Activated T-cell treated with anti-CD3 and anti-CD28 coated beads, Interleukin-2, amount 50 U/mL, for 24 hours (primary cell): ENCODE measurements around the gene SPTY2D1.
"Not testable (repeated sequence)": the region's sequence is repeated elsewhere in the genome, so short reads cannot be mapped to it uniquely, and the experiment has no call there.

Source experiments
- DNase-seq: peaks from one replicate; pipeline ENCODE4 v3.0.0-alpha.2; 2020
- H3K27ac Mint-ChIP-seq: 2 replicates; pipeline ENCODE4 v1.8.0; 2020; ENCODE audit warnings: mild to moderate bottlenecking, mixed read lengths
- H3K27me3 Mint-ChIP-seq: 2 replicates; pipeline ENCODE4 v1.8.0; 2020; ENCODE audit warnings: mixed read lengths
- H3K36me3 Mint-ChIP-seq: 2 replicates; pipeline ENCODE4 v1.8.0; 2020; ENCODE audit warnings: low read depth, mixed read lengths
- H3K4me1 Mint-ChIP-seq: 2 replicates; pipeline ENCODE4 v1.8.0; 2020; ENCODE audit warnings: low read depth, mixed read lengths
- H3K4me3 Mint-ChIP-seq: 2 replicates; pipeline ENCODE4 v1.8.0; 2020; ENCODE audit warnings: mild to moderate bottlenecking, moderate library complexity, mixed read lengths
- H3K9me3 Mint-ChIP-seq: 2 replicates; pipeline ENCODE4 v1.8.0; 2020; ENCODE audit warnings: mixed read lengths

SPTY2D1 gene

GRCh38 chr11:18634140-18635032, at the start of gene SPTY2D1:
TSS of gene SPTY2D1 (minus strand) at chr11:18634342. CDS start at chr11:18634257, 85 bp downstream.
- H3K9me3 Mint-ChIP-seq: no peaks in the 10 kb centered on the region
- H3K27ac Mint-ChIP-seq: peak within 1 kb of the TSS; percentile 99
- DNase-seq: peak; percentile 96
- no peaks in the 10 kb centered on the region for H3K27me3 Mint-ChIP-seq
- peak within 1 kb of the TSS; percentile 86 for H3K4me3 Mint-ChIP-seq
- H3K36me3 Mint-ChIP-seq: peaks cover 23% of the 10 kb centered on the region
- peaks cover 29% of the 10 kb centered on the region for H3K4me1 Mint-ChIP-seq

GRCh38 chr11:18682466-18682865, 48.3 kb upstream of the SPTY2D1 start:
- Mint-ChIP-seq H3K4me3 (no peak overlapping the region), H3K27ac (no peak overlapping the region), H3K9me3 (no peaks in the 10 kb centered on the region)

GRCh38 chr11:18681949-18682348, 47.8 kb upstream of the SPTY2D1 start:
- not testable (repeated sequence) for H3K27ac Mint-ChIP-seq, H3K36me3 Mint-ChIP-seq, H3K9me3 Mint-ChIP-seq, H3K27me3 Mint-ChIP-seq, DNase-seq, H3K4me1 Mint-ChIP-seq, H3K4me3 Mint-ChIP-seq

More at GRCh38 chr11:18682466-18682865, 48.3 kb upstream of the SPTY2D1 start:
- H3K36me3 Mint-ChIP-seq: no peaks in the 10 kb centered on the region
- no peak for DNase-seq
- peaks cover 8% of the 10 kb centered on the region for H3K4me1 Mint-ChIP-seq
- no peaks in the 10 kb centered on the region for H3K27me3 Mint-ChIP-seq

- Mint-ChIP-seq H3K9me3 (no peaks in the 10 kb centered on the region), H3K27ac (no peak overlapping the region), H3K36me3 (no peaks in the 10 kb centered on the region), H3K27me3 (no peaks in the 10 kb centered on the region), H3K4me1 (peaks cover 14% of the 10 kb centered on the region), H3K4me3 (no peak overlapping the region)
- DNase-seq: no peak
Observed at GRCh38 chr11:18677560-18677959, 43.4 kb upstream of the SPTY2D1 start.

- Mint-ChIP-seq H3K9me3 (no peaks in the 10 kb centered on the region), H3K4me1 (peaks cover 19% of the 10 kb centered on the region), H3K27ac (no peak overlapping the region), H3K4me3 (no peak overlapping the region), H3K36me3 (no peaks in the 10 kb centered on the region), H3K27me3 (no peaks in the 10 kb centered on the region)
- DNase-seq: no peak
Observed at GRCh38 chr11:18676803-18677202, 42.7 kb upstream of the SPTY2D1 start.

- Mint-ChIP-seq H3K27ac (peak overlapping the region; percentile 90), H3K4me1 (peaks cover 47% of the 10 kb centered on the region)
- H3K9me3 Mint-ChIP-seq, H3K4me3 Mint-ChIP-seq, H3K36me3 Mint-ChIP-seq, H3K27me3 Mint-ChIP-seq: not testable (repeated sequence)
- DNase-seq: peak; percentile 45
Observed at GRCh38 chr11:18672209-18672608, 38.1 kb upstream of the SPTY2D1 start.

GRCh38 chr11:18671246-18671645, 37.1 kb upstream of the SPTY2D1 start:
- Mint-ChIP-seq H3K27ac (peak overlapping the region; percentile 83), H3K9me3 (no peaks in the 10 kb centered on the region), H3K36me3 (no peaks in the 10 kb centered on the region), H3K4me1 (peaks cover 50% of the 10 kb centered on the region), H3K27me3 (no peaks in the 10 kb centered on the region), H3K4me3 (no peak overlapping the region)
- peak; percentile 41 for DNase-seq

GRCh38 chr11:18669711-18670110, 35.6 kb upstream of the SPTY2D1 start:
- H3K27me3 Mint-ChIP-seq: no peaks in the 10 kb centered on the region
- no peaks in the 10 kb centered on the region for H3K36me3 Mint-ChIP-seq
- peaks cover 61% of the 10 kb centered on the region for H3K4me1 Mint-ChIP-seq
- DNase-seq: no peak
- no peak overlapping the region for H3K4me3 Mint-ChIP-seq
- H3K27ac Mint-ChIP-seq: peak overlapping the region; percentile 81
- H3K9me3 Mint-ChIP-seq: no peaks in the 10 kb centered on the region

GRCh38 chr11:18669219-18669596, 35.1 kb upstream of the SPTY2D1 start:
- Mint-ChIP-seq H3K4me3 (peak overlapping the region; percentile 11), H3K36me3 (no peaks in the 10 kb centered on the region), H3K27ac (peak overlapping the region; percentile 81), H3K9me3 (no peaks in the 10 kb centered on the region), H3K4me1 (peaks cover 61% of the 10 kb centered on the region), H3K27me3 (no peaks in the 10 kb centered on the region)
- no peak for DNase-seq

GRCh38 chr11:18668131-18668530, 34.0 kb upstream of the SPTY2D1 start:
- H3K9me3 Mint-ChIP-seq: no peaks in the 10 kb centered on the region
- H3K27ac Mint-ChIP-seq: no peak overlapping the region
- H3K4me3 Mint-ChIP-seq: no peak overlapping the region
- no peak for DNase-seq
- H3K36me3 Mint-ChIP-seq: no peaks in the 10 kb centered on the region
- no peaks in the 10 kb centered on the region for H3K27me3 Mint-ChIP-seq
- peaks cover 57% of the 10 kb centered on the region for H3K4me1 Mint-ChIP-seq

GRCh38 chr11:18665353-18665872, 31.3 kb upstream of the SPTY2D1 start:
- DNase-seq, H3K27me3 Mint-ChIP-seq, H3K36me3 Mint-ChIP-seq, H3K9me3 Mint-ChIP-seq: not testable (repeated sequence)
- H3K4me3 Mint-ChIP-seq: peak overlapping the region; percentile 45
- peak overlapping the region; percentile 63 for H3K27ac Mint-ChIP-seq
- peaks cover 38% of the 10 kb centered on the region for H3K4me1 Mint-ChIP-seq

GRCh38 chr11:18657673-18658072, 23.5 kb upstream of the SPTY2D1 start:
- H3K27me3 Mint-ChIP-seq: peaks cover 5% of the 10 kb centered on the region
- H3K27ac Mint-ChIP-seq: no peak overlapping the region
- H3K4me3 Mint-ChIP-seq: no peak overlapping the region
- no peaks in the 10 kb centered on the region for H3K4me1 Mint-ChIP-seq
- H3K9me3 Mint-ChIP-seq: no peaks in the 10 kb centered on the region
- DNase-seq: no peak
- H3K36me3 Mint-ChIP-seq: no peaks in the 10 kb centered on the region

- Mint-ChIP-seq H3K4me1 (peaks cover 5% of the 10 kb centered on the region), H3K4me3 (no peak overlapping the region), H3K27ac (no peak overlapping the region), H3K9me3 (no peaks in the 10 kb centered on the region), H3K27me3 (no peaks in the 10 kb centered on the region), H3K36me3 (no peaks in the 10 kb centered on the region)
- DNase-seq: peak; percentile 39
Observed at GRCh38 chr11:18650859-18651557, 16.9 kb upstream of the SPTY2D1 start.

GRCh38 chr11:18650353-18650752, 16.2 kb upstream of the SPTY2D1 start:
- no peaks in the 10 kb centered on the region for H3K36me3 Mint-ChIP-seq
- H3K27me3 Mint-ChIP-seq: no peaks in the 10 kb centered on the region
- H3K27ac Mint-ChIP-seq: no peak overlapping the region
- DNase-seq: no peak
- no peaks in the 10 kb centered on the region for H3K9me3 Mint-ChIP-seq
- peaks cover 5% of the 10 kb centered on the region for H3K4me1 Mint-ChIP-seq
- H3K4me3 Mint-ChIP-seq: no peak overlapping the region

- DNase-seq, H3K4me3 Mint-ChIP-seq, H3K36me3 Mint-ChIP-seq, H3K9me3 Mint-ChIP-seq, H3K27me3 Mint-ChIP-seq, H3K4me1 Mint-ChIP-seq, H3K27ac Mint-ChIP-seq: not testable (repeated sequence)
Observed at GRCh38 chr11:18643034-18643433, 8.9 kb upstream of the SPTY2D1 start.
